HuH-7.5 (cell line): ENCODE results near the gene KCNK10.

Source experiments
- DNase-seq: peaks from one replicate; pipeline ENCODE4 v3.0.0; 2011; ENCODE audit warnings: low spot score

KCNK10 gene

GRCh38 chr14:88321692-88322503 is 1.2 kb downstream of the KCNK10 start:
- no peak for DNase-seq

DNA sequence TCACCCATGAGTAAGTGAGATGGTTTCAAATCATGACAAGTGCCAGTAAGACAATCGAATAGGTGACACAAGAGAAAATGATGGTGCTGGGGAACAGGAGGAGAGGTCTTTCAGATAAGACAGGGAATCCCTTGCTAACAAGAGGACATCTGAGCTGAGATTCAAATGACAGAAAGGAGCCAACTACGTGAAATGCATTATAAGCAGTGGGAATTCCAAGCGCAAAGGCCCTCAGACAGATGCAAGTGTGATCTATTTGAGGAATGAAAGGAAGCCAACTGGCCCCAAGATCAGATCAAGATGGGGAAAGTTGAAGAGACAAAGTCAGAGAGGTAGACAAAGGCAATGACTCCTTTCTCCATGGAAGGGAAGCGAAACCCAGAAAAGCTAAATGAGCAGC is 4.7 kb downstream of the KCNK10 start:
- DNase-seq = no peak

GRCh38 chr14:88316521-88316920 is 6.5 kb downstream of the KCNK10 start:
- no peak for DNase-seq

DNA sequence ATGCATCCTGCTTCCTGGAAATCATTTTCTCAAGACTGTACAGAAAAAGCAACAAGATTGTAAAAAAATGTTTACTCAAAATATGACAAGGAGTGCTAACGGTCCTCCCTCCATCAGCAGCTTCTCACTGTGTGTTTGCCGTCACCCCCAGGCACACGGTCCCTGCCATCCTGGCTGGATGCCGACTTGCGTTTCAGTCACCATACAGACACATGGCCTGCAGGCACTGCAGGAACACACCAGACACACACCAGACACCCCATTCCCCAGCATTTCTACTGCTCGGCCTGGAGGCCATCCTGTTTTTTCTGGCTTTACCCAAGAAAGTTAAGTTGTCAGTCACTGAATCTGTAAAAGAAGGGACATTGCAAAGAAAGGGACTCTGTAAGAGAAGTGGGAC is 10.8 kb downstream of the KCNK10 start:
- DNase-seq = no peak

DNA sequence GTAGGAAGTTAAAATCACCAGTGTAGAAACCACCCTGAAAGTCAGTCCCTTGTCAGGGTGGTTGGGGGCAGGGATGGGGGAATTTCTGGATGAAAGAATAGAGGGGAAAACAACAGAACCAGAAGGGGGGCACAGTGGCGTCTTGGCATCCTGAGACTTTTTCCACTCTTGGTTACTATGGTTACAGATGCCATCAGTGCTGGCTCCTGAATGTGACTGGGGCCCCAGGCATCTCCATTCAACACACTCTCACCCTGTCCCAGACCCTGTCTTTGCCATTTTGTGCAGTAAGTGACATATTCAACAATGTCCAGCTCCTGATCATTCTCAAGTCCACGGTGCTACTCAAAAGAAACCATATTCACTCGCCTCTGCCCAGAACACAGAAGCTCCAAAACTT is 11.3 kb downstream of the KCNK10 start:
- DNase-seq = no peak

DNA sequence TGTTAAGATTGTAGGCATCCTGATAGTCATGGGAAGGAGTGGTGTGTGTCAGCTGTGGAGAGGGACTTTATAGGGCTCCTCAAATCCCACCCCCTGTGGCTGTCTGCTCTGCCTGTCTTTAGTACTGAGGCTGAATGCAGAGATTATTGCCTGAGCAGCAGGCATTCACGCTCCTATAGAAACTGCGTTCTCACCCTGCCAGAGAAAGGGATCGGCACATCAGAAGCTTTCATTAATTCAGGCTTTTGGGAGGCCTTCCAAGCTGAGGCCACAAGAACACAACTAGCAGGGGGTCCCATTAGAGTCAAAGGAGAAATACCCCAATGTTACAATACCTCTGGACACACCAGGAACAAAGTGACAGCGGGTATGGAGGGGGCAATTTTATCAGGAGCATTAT is 12.6 kb downstream of the KCNK10 start:
- DNase-seq = no peak

GRCh38 chr14:88310021-88310420 is 13.0 kb downstream of the KCNK10 start:
- no peak for DNase-seq

- no peak for DNase-seq
Measured at GRCh38 chr14:88305528-88306322, 17.3 kb downstream of the KCNK10 start.

GRCh38 chr14:88303041-88303440 is 20.0 kb downstream of the KCNK10 start:
- DNase-seq = no peak

DNA sequence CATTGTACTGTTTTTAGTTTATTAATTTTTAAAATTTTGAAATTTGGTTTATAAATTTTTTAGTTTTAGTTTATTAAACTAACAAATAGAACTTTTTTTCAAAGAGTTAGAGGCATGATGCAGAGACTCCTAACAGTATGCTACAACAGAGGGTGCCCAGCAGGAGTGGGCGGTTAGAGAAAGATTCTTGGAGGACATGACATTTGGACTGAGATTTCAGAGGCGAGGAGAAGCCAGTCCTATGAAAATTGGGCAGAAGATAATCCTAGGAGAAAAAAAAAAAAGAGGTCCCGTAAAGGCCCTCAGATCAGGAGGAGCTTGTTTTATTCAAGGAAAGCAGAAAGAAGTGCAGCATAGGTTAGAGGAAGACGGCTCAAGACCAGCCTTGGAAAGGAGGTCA is 21.7 kb downstream of the KCNK10 start:
- DNase-seq = no peak

- no peak for DNase-seq
Measured at GRCh38 chr14:88300817-88301216, 22.3 kb downstream of the KCNK10 start.

GRCh38 chr14:88299865-88300530 is 23.1 kb downstream of the KCNK10 start:
- DNase-seq = no peak

DNA sequence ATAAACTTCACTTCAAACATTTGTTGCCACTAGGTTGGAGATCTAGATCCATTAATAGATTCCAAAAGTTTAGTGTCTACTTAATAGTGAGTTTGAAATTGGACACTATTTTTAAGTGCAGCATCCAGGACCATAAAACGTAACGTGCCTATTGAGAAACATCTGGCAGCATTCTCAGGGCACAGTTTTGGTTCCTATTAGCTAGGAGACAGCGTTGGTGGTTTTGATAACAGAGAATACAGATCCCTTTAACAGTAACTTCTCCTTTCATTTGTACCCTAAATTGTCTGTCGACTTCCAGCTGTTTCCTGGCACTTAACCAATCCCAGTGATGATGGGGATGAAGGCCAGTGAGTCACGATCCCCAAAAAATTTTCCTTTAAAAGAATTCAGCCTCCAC is 25.8 kb downstream of the KCNK10 start:
- no peak for DNase-seq

DNA sequence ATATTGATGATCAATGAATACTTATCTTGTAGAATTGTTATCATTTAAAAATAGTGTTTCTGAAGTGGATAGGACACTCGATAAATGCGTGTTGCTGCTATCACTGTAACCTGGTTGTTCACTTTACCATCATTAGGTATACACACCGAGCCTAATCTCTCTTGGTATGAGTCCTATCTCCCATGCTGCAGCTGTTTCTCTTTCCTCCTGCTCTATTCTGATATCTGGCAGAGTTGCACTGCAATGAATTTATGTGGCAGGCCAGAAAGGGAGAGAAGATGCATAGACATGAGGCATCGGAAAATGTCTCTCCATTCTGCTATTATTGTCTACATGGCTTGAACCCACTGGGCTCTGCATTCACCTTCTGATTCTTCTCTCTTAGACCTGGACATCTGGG is 26.7 kb downstream of the KCNK10 start:
- no peak for DNase-seq

GRCh38 chr14:88289996-88290395 is 33.1 kb downstream of the KCNK10 start:
- no peak for DNase-seq

DNA sequence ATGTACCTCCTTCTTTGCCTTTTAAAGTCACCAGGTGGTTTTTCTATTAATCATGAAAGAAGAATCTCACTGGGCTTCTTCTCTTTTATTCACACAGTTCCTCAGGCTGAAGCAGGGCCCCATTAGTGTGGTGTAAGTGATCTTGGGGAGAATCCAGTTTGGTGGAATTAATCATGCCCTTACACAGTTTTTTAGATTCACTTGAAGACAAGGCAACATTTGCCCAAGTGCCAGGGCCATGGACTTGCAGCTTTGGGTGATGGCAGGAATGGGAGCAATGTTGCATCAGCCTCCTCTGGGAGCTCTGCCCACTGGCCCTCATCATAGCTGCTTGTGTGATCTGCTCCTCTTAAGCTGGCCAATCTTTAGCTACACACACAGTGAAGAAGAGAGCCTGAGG is 33.8 kb downstream of the KCNK10 start:
- no peak for DNase-seq

DNA sequence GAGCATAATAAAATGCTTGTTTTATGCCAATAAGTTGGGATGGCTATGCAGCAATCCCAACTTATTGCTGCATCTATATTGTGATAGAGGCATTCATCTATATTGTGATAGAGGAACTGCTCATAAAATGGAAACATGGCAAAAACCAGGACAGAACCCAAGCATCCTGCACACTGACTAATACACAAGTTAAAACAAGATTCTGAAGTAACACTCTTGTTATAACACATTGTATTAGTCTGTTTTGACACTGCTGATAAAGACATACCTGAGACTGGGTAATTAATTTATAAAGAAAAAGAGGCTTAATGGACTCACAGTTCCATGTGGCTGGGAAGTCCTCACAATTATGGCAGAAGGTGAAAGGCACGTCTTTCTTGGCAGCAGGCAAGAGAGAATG is 36.8 kb downstream of the KCNK10 start:
- DNase-seq = no peak

GRCh38 chr14:88281447-88281846 is 41.6 kb downstream of the KCNK10 start:
- no peak for DNase-seq

- no peak for DNase-seq
Measured at GRCh38 chr14:88276923-88277596, 46.0 kb downstream of the KCNK10 start.

DNA sequence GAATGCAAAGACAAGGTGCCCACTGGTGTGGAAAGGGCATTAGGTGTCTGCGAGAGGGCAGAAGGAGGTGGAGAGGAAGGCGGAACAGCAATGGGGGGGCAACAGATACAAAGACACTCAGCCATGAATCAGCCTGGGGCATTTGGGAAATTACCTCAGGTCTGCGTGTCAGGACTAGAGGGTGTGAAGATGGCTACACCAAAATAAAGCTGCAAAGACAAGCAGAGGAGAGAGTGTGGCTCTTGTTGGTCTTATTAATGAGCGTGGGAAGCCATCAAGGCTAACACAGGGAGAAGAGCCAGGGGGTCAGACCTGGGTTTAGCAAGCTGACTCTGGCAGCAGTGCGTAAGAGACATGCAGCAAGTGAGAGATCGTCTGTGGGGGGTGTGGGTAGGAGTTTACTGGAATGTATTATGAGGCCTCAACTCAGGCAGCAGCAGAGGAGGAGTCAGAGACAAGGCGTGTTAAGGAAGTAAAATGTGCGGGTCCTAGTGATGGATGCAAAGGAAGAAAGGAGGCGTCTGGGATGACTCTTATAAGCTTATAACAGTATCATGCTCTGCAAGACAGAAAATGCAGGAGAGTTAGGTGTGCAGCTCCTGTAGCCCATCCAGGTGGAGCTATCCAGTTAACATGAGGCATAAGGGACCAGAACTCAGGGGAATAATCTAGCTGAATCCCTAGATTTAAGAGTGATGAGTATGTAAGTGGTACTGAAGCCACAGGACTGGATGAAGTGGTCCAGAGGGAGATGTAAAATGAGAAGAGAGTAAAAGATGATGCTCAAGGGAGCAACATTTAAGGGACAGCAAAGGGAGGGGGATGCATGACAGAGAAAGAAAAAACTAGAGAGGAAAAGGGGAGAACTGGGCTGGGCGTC is 50.4 kb downstream of the KCNK10 start:
- no peak for DNase-seq

DNA sequence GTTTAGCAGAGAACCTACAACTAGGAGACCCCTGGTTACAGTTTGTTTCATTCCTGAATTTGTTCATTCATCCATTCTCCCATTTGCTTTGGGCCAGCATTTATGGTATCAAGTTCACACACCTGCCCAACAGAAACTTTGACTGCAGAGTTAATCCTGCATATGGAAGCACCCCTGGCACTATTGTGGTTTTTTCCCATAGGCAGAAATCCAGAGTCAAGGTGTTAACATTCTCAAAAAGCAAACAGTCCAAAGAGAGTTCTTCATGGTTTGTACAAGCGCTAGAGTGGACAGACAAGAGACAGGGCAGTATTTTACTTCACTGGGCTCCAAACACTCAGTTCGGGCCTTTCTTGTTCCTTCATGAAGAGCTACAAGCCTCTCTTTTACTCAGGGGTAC is 51.9 kb downstream of the KCNK10 start:
- no peak for DNase-seq
